Lung (tissue), 12 donors: ENCODE measurements around the gene TUBA4B. TPM values are rescaled to one million over a fixed set of nuclear protein-coding genes. Genes with fewer than 3 reads are reported as not detected.
"Not testable (repeated sequence)": the region's sequence is repeated elsewhere in the genome, so short reads cannot be mapped to it uniquely, and the experiment has no call there.

ENCODE experiments used
- ATAC-seq: fragments of 200-7000 bp; cut with Tn5 transposase; one replicate; pipeline ENCODE4 v1.9.1; 2020; ENCODE audit warnings: moderate number of reproducible peaks; ENCODE audit not compliant: insufficient read depth, low FRiP score
- DNase-seq, 3 donors: peaks; one replicate each; pipeline ENCODE4 v3.0.0-alpha.2; 2013 to 2017
- H3K27ac ChIP-seq, 2 donors: one replicate each; pipeline ENCODE4 v1.5.1; 2013; ENCODE audit warnings: mild to moderate bottlenecking in 2 of 2, moderate library complexity in 2 of 2, control low read depth in 1 of 2, inconsistent platforms in 1 of 2, low read depth in 1 of 2, low read length in 1 of 2
- H3K27me3 ChIP-seq, 3 donors: one replicate each; pipeline ENCODE4 v1.5.1; 2013; ENCODE audit warnings: low read length in 2 of 3; ENCODE audit not compliant: control insufficient read depth in 3 of 3, insufficient read depth in 3 of 3
- H3K36me3 ChIP-seq, 4 donors: one replicate each; pipeline ENCODE4 v1.5.1; 2013; ENCODE audit warnings: low read length in 4 of 4, mild to moderate bottlenecking in 1 of 4, moderate library complexity in 1 of 4; ENCODE audit not compliant: control insufficient read depth in 4 of 4, insufficient read depth in 4 of 4
- H3K4me1 ChIP-seq, 5 donors: one replicate each; pipeline ENCODE4 v1.5.1; 2013; ENCODE audit warnings: low read length in 5 of 5, mild to moderate bottlenecking in 2 of 5, moderate library complexity in 1 of 5; ENCODE audit not compliant: control insufficient read depth in 5 of 5, insufficient read depth in 5 of 5
- H3K4me3 ChIP-seq: one replicate; pipeline ENCODE4 v1.5.1; 2013; ENCODE audit warnings: mild to moderate bottlenecking, control low read depth, moderate library complexity
- H3K9ac ChIP-seq, 2 donors: one replicate each; pipeline ENCODE4 v1.5.1; 2013; ENCODE audit warnings: low read length in 2 of 2, control low read depth in 1 of 2; ENCODE audit not compliant: insufficient read depth in 1 of 2
- H3K9me3 ChIP-seq, 4 donors: one replicate each; pipeline ENCODE4 v1.5.1; 2013; ENCODE audit warnings: low read length in 3 of 4, mild to moderate bottlenecking in 1 of 4, moderate library complexity in 1 of 4; ENCODE audit not compliant: control insufficient read depth in 4 of 4, insufficient read depth in 3 of 4
- CTCF ChIP-seq: IDR thresholded peaks from 2 replicates; pipeline ENCODE4 v1.5.1; 2012; ENCODE audit warnings: mild to moderate bottlenecking; ENCODE audit errors: control extremely low read depth, extremely low read depth
- WGBS, 2 donors: extraction: QIAGEN DNeasy Blood & Tissue Kit; methylation state at CpG; one replicate each; pipeline ENCODE4 v1.1.7; 2013; 5-methylcytosine and 5-hydroxymethylcytosine counted together
- polyA plus RNA-seq, 2 donors: library from polyadenylated mRNA; stranded (reverse); fragments of 200-250 nt; gene quantifications; one replicate each; pipeline ENCODE4 v1.2.1, GENCODE V29; 2013
- total RNA-seq, 2 donors: library from RNA; depleted of rRNA in 1 of 2; stranded (reverse); fragments of >200 nt in 1 of 2; gene quantifications; one replicate each; pipeline ENCODE4 v1.2.1, GENCODE V29; 2014 to 2021
- donor health status: control.
- donor health status: control.
- donor health status: Bipolar disorder and iron deficiency.
- donor health status: healthy.
- donor health status: DM: yes; HTN: yes; CAD: no.

Gene TUBA4B
- total and polyA plus RNA-seq, 4 donors: 5.7 to 20.3 (median 10.5) TPM

- DNase-seq (no peak), ATAC-seq (no peak)
- H3K4me3 ChIP-seq: no peak overlapping the region
- H3K27ac ChIP-seq: no peak overlapping the region
- TF ChIP-seq CTCF: no peak
- H3K27me3 ChIP-seq: no peaks in the 10 kb centered on the region
- no peaks in the 10 kb centered on the region for H3K9me3 ChIP-seq
- peaks cover 5 to 38% (median 15%) of the 10 kb centered on the region in 4 donors for H3K36me3 ChIP-seq
- 83 to 89% methylated on average over 12 of the region's 12 CpGs for WGBS, 2 donors
- no peak overlapping the region for H3K9ac ChIP-seq
- H3K4me1 ChIP-seq: peaks cover 0 to 9% (median 0%) of the 10 kb centered on the region in 5 donors
Observed at GRCh38 chr2:219286436-219287115, 33.5 kb downstream of the TUBA4B start.

- not testable (repeated sequence) for H3K27me3 ChIP-seq, H3K9me3 ChIP-seq, H3K4me1 ChIP-seq, H3K27ac ChIP-seq, ATAC-seq, H3K9ac ChIP-seq, DNase-seq, H3K4me3 ChIP-seq
- WGBS, 2 donors: 88 to 89% methylated on average over 6 of the region's 6 CpGs
- H3K36me3 ChIP-seq: peaks cover 4 to 33% (median 14%) of the 10 kb centered on the region in 4 donors
Observed at GRCh38 chr2:219287116-219287440, 34.0 kb downstream of the TUBA4B start.

DNA sequence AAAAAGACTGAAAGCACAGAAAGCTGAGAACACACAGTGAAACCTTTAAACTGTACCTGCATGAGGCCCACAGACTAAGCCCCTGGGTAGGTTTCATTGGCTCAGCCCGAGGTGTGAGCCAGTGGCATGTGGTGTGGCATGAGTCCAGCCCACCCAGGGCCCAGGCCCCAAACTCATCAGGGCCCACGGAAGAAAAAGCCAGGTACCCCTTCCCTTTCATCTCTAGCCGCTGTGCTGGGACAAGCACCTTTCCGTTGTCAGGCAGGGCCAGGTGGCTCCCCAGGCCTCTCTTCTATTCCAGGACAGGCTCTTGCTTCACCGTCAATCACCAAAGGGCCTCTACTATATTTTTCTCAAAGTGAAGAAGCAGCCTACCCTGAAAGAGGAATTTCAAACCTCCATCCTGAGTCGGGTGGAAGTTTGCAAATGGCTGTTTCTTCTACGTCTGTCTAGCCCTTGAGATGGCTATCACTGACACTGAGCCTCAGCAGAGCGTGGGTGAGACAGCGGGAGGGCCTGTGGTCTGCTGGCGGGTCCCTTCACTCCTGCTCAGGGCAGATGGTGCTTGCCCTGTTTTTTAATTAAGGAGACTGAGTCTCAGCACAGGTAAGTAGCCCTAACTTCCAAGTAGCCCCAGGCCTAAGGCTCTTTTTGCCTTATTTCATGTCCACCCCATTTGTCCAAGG lies 34.7 kb downstream of the TUBA4B start:
- H3K9ac ChIP-seq: no peak overlapping the region
- H3K27ac ChIP-seq: no peak overlapping the region
- TF ChIP-seq CTCF: no peak
- no peaks in the 10 kb centered on the region for H3K27me3 ChIP-seq
- ATAC-seq (no peak), DNase-seq (no peak)
- WGBS, 2 donors: 77% methylated on average over 10 of the region's 10 CpGs
- H3K9me3 ChIP-seq: no peaks in the 10 kb centered on the region
- H3K4me3 ChIP-seq: no peak overlapping the region
- peaks cover 0 to 9% (median 0%) of the 10 kb centered on the region in 5 donors for H3K4me1 ChIP-seq
- H3K36me3 ChIP-seq: peaks cover 0 to 30% (median 14%) of the 10 kb centered on the region in 4 donors

GRCh38 chr2:219289195-219289536 lies 36.1 kb downstream of the TUBA4B start:
- Histone ChIP-seq H3K9me3 (no peaks in the 10 kb centered on the region), H3K27ac (no peak overlapping the region)
- WGBS, 2 donors: 74 to 85% methylated on average over 6 of the region's 6 CpGs

More at GRCh38 chr2:219289195-219289536, 36.1 kb downstream of the TUBA4B start:
- no peaks in the 10 kb centered on the region for H3K27me3 ChIP-seq
- peaks cover 0 to 19% (median 10%) of the 10 kb centered on the region in 4 donors for H3K36me3 ChIP-seq
- DNase-seq (no peak), ATAC-seq (no peak)
- no peak overlapping the region for H3K9ac ChIP-seq
- peaks cover 0 to 9% (median 0%) of the 10 kb centered on the region in 5 donors for H3K4me1 ChIP-seq
- no peak overlapping the region for H3K4me3 ChIP-seq
- no peak for TF ChIP-seq CTCF
